NCI-H69 (cell line): ENCODE measurements around the gene KANTR.
A peak's percentile ranks its signal among the peaks of the same experiment; 100 is the strongest.

ENCODE experiments used
- DNase-seq: peaks from one replicate; lab custom pipeline; 2025; lab: John Stamatoyannopoulos, UW

The KANTR gene

DNA sequence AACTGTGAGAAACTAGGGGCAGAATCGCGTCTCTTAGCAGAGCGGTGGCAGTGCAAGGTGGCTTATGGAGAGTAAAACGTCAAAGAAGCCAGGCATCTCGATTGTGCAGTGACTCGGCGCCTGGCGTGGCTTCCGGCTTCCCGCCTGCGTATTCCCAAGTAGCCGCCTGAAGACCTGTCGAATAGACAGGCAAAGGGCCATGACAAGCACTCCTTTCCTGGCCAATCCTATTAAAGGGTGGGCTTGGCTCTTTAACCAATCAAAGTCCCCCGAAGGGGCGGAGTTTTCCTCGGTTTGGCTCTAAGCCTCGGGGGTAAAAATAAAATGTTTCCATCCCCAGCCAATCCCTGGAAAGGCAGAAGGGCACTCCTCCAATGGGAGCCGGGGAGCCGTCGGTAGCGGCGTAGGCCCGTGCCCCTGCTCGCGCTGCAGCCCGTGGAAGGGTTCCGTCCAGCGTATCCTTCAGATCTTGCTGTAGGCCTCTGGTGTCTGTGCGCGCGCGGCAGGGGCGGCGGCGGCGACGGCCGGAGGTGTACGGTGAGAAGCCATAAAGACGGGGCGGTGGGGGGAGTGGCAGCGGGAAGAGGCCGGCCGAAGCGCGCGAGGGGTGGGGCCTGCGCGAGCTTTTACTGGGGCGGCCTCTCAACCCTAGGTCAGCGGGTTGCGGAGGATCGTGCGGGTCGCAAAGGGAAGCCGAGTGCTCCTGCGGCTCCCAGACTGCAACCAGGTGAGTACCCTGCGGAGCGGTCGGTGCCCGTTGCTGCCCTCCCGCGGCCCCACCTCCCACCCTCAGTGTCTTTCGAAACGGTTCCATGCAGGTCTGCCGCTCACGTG, at the start of gene KANTR:
KANTR (plus strand) TSS at position 395 of the 834 bp plus-strand sequence. CDS start 30,131 bp downstream, outside the sequence.
- peak; percentile 97 for DNase-seq

- no peak for DNase-seq
Observed at GRCh38 chrX:53044995-53045394, 48.9 kb upstream of the KANTR start.

GRCh38 chrX:53047228-53047627, 46.7 kb upstream of the KANTR start:
- peak; percentile 55 for DNase-seq

GRCh38 chrX:53048169-53049126, 45.5 kb upstream of the KANTR start, which contains the start of gene GPR173:
GPR173 (plus strand) TSS chrX:53048789; CDS start chrX:53076622, 27,833 bp downstream.
- DNase-seq: peak; percentile 85

DNA sequence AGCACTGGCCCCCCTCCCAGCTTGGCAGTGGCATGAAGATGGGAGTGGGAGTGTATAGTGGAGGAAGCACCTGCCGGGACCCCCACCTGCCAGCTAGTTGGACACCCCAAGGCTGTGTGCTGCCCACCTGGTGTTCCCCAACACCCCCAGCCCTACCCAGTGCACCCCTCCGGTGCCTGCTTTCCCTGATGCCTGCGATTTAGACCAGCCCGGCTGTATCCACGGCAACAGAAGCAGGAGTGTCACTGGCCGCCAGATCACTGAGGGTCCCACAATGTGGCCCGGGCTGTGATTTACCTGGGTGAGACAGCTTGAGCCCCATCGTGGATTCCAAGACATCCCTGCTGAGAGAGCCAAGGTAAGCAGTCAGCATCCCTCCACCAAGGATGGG, 44.8 kb upstream of the KANTR start:
- DNase-seq: peak; percentile 33

DNA sequence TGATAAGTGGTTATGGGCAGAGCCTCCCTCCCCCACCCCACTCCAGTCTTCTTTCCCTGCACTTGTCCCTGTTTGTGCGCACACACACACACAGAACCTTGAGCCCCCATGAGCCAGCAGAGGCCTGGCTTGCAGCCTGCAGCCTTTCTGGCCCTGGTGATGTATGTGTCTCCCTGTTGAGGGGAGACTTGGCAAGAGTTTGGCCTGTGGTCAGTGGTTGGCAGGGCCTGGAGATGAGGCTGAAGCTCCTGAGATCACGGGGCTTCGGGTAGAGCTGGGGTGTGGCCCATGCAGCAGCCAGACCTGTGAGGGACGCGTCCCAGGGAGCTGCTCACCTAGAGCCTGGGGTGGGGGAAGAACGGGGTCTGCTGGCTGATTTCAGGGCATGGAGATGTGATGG, 43.1 kb upstream of the KANTR start:
- DNase-seq: no peak

GRCh38 chrX:53055244-53055849, 38.6 kb upstream of the KANTR start:
- DNase-seq: no peak

- no peak for DNase-seq
Observed at GRCh38 chrX:53056292-53056691, 37.6 kb upstream of the KANTR start.

DNA sequence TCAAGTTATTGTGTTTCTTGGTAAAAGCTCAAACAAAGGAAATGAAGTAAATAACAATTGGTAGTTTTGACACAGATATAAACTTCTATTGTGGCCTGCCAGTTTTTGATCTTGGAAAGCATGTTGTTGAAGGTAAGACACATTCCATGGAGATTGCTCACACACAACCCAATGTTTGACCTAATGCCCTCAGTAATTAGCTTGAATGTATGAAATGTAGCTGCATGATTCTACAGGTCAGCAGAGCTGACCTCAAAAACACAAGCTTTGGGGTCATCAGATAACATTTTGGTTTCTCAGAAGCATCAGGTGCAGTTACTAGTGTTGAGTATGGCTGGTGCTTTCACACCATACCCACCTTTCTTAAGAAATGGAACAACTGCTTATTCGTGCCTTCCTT, 28.8 kb upstream of the KANTR start:
- DNase-seq: no peak

GRCh38 chrX:53071064-53071463, 22.9 kb upstream of the KANTR start:
- DNase-seq: no peak

GRCh38 chrX:53071604-53072417, 22.1 kb upstream of the KANTR start:
- DNase-seq: peak; percentile 88

- peak; percentile 55 for DNase-seq
Observed at GRCh38 chrX:53072418-53073114, 21.4 kb upstream of the KANTR start.

GRCh38 chrX:53073115-53073586, 20.8 kb upstream of the KANTR start:
- DNase-seq: peak; percentile 91

GRCh38 chrX:53075011-53075410, 18.9 kb upstream of the KANTR start:
- no peak for DNase-seq

DNA sequence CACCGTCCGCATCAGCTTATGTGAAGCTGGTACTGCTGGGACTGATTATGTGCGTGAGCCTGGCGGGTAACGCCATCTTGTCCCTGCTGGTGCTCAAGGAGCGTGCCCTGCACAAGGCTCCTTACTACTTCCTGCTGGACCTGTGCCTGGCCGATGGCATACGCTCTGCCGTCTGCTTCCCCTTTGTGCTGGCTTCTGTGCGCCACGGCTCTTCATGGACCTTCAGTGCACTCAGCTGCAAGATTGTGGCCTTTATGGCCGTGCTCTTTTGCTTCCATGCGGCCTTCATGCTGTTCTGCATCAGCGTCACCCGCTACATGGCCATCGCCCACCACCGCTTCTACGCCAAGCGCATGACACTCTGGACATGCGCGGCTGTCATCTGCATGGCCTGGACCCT, 17.3 kb upstream of the KANTR start:
- no peak for DNase-seq

DNA sequence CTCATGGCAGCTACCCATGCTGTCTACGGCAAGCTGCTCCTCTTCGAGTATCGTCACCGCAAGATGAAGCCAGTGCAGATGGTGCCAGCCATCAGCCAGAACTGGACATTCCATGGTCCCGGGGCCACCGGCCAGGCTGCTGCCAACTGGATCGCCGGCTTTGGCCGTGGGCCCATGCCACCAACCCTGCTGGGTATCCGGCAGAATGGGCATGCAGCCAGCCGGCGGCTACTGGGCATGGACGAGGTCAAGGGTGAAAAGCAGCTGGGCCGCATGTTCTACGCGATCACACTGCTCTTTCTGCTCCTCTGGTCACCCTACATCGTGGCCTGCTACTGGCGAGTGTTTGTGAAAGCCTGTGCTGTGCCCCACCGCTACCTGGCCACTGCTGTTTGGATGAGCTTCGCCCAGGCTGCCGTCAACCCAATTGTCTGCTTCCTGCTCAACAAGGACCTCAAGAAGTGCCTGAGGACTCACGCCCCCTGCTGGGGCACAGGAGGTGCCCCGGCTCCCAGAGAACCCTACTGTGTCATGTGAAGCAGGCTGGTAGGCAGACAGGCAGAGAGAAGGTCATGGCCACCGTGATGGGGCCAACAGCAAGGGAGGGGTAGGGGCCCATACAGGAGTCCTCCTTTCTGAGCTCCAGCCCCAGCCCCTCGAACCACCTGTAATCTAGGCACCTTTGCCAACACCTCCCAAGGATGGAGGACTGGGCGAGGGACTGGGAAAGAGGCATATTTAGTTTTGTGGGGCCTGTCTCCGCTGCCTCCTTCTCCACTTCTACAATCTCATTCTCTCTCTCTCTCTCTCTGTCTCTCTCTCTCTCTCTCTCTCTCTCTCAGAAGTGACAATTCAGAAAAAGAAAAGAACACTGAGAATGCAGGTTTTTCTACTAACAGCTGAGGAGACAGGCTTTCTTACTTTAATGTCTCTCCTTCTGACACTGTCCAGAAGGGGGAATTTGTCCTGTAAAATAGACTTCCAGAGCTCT, 16.4 kb upstream of the KANTR start:
- DNase-seq: peak; percentile 10

- DNase-seq: no peak
Observed at GRCh38 chrX:53078943-53079342, 15.0 kb upstream of the KANTR start.

GRCh38 chrX:53080628-53081580, 13.0 kb upstream of the KANTR start:
- DNase-seq: peak; percentile 47
